Esophagus muscularis mucosa (tissue), 4 donors: ENCODE results near the gene MED7.

Experiments used
- EP300 ChIP-seq: sonication (generic); formaldehyde crosslinking; IDR thresholded peaks from one replicate; pipeline ENCODE4 v1.6.1; 2017; ENCODE audit warnings: antibody characterized with exemption
- POLR2A ChIP-seq: fragments of 450-650 bp; IDR thresholded peaks from one replicate; pipeline ENCODE4 v1.6.1; 2017; ENCODE audit warnings: antibody characterized with exemption, moderate library complexity, mild to moderate bottlenecking, low read depth
- POLR2AphosphoS5 ChIP-seq, 2 donors: sonication (generic); formaldehyde crosslinking; IDR thresholded peaks; one replicate each; pipeline ENCODE4 v1.6.1; 2017; ENCODE audit warnings: antibody characterized with exemption in 2 of 2
- TF ChIP-seq, protein P1 (sequence below), 3 experiments: fragments of 200-600 bp in 2 of 3; fragments of 450-650 bp in 1 of 3; sonication (generic) in 2 of 3; IDR thresholded peaks; one replicate each; pipeline ENCODE4 v1.5.1; 2017 to 2019; ENCODE audit warnings: antibody characterized with exemption in 3 of 3, mild to moderate bottlenecking in 2 of 3, moderate library complexity in 1 of 3

DNA sequence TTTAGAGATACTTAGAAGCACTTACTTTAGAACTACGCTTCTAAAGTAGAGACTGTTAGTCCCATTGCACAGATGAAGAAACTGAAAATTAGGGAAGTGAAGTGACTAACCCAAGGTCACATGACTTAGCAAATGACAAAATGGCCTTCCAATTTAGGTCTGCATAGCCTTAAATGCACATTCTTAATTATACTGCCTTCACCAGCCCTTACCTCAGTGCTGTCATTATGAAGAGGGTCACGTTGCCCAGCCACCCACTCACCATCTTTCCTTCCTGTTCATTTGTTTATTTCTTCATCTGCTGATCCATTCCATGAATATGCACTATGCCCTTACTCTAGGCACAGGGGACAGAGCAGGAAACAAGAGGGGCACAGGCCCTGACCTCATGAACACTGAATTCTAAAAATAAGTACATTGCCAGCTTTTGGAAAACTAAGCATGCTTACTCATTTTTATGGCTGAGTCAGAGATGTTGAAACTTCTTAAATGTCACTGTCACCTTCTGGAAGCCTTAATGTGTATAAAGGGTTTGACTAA lies 42.5 kb downstream of the MED7 start:
- TF ChIP-seq POLR2A = no peak
- TF ChIP-seq, protein P1, sequence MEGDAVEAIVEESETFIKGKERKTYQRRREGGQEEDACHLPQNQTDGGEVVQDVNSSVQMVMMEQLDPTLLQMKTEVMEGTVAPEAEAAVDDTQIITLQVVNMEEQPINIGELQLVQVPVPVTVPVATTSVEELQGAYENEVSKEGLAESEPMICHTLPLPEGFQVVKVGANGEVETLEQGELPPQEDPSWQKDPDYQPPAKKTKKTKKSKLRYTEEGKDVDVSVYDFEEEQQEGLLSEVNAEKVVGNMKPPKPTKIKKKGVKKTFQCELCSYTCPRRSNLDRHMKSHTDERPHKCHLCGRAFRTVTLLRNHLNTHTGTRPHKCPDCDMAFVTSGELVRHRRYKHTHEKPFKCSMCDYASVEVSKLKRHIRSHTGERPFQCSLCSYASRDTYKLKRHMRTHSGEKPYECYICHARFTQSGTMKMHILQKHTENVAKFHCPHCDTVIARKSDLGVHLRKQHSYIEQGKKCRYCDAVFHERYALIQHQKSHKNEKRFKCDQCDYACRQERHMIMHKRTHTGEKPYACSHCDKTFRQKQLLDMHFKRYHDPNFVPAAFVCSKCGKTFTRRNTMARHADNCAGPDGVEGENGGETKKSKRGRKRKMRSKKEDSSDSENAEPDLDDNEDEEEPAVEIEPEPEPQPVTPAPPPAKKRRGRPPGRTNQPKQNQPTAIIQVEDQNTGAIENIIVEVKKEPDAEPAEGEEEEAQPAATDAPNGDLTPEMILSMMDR (IDR thresholded peaks at IDR 0.05) = no peak
- no peak for TF ChIP-seq POLR2AphosphoS5 (IDR thresholded peaks at IDR 0.05)
- TF ChIP-seq EP300 = no peak
